GM18498 (cell line): Measurements from ENCODE around the gene NARF.
"Not testable (repeated sequence)": the region's sequence is repeated elsewhere in the genome, so short reads cannot be mapped to it uniquely, and the experiment has no call there.

Experiments
- ATAC-seq: cut with Tn5 transposase; IDR thresholded peaks from one replicate; pipeline ENCODE4 v1.9.1; 2021; ENCODE audit warnings: mild to moderate bottlenecking, moderate library complexity; ENCODE audit not compliant: unreplicated experiment

Gene NARF

GRCh38 chr17:82496529-82497434 is 38.2 kb downstream of the NARF start:
- ATAC-seq: peak; percentile 53

DNA sequence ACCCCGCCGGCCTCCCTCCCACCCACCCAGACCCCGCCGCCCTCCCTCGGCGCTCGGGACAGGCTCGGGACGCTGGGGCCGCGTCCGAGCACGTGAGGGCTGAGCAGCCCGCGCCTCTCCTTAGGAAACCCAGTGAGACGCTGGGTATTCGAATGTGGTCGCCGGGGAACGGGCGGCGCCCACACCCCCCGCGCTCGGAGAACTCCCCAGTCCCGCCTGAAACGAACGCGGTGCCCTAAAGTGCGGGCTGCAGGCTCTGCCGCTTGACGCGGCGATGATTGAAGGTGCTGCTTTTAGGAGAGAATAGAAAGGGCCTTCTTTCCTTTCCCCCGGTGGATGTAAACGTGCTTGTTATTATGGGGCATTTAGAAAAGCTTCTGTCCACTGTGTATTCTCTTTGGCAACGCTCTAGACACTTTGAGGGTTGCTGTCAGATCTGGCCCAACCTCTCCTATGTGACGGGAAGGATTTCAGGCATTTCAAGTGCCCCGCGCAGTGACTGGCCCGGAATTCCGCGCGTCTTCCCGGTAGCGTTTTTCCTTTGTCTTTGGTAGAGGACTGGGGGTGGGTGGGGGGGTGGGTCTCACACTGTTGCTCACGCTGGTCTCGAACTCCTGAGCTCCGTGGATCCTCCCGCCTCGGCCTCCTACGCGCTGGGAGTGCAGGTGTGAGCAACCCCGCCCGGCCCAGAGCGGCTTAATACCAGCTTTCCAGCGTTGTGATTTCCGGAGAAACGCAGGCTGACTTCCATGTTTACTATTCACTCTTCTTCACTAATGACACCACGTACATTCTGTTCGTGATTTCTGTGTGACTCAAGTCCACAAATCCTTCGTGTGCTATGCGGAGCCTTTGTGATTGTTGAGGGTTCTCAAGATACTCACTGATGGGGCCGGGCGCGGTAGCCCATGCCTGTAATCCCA is 39.2 kb downstream of the NARF start:
- ATAC-seq: peak; percentile 10

DNA sequence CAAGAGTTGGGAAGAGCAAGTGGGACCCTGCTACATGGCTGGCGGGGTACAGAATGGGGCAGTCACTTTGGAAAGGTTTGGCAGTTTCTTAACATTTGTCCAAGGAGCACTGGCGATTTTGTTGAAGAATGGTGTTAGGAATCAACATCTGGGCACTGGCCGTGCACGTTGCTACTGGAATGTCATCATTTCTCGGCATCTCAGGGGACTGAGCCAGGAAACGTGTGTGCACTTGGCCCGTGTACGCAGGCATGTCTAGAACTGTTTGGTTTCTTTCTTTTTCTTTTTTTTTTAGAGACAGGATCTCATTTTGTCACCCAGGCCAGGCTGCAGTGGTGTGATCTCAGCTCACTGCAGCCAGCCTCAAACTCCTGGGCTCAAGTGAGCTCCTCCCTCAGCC is 43.7 kb downstream of the NARF start:
- ATAC-seq: no peak

- ATAC-seq: no peak
These were observed 44.7 kb downstream of the NARF start for GRCh38 chr17:82503094-82503727.

DNA sequence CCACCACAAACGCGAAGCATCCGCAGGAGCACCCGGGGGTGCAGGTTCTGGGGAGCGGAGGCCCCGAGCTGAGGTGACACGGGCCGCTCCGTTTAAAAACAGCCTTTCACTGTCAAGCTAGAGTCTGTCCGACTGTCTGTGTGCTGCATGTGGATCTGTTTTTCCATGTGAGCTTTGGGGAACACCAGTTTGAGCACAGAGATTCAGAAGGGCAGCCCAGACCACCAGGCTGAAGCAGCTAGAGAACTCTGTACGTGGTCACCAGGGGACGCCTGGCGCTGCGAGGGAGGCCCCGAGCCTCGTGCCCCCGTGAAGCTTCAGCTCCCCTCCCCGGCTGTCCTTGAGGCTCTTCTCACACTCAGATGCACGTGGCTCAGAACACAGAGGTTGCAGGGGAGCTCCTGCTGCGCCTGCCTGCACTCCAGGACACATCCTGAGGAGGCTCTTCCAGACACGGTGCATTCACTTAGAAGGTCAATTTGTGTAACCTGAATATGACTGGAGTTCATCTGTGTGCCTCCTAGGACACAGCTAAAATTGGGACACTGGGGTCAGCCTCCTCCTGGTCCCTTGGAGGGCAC is 45.3 kb downstream of the NARF start:
- no peak for ATAC-seq

DNA sequence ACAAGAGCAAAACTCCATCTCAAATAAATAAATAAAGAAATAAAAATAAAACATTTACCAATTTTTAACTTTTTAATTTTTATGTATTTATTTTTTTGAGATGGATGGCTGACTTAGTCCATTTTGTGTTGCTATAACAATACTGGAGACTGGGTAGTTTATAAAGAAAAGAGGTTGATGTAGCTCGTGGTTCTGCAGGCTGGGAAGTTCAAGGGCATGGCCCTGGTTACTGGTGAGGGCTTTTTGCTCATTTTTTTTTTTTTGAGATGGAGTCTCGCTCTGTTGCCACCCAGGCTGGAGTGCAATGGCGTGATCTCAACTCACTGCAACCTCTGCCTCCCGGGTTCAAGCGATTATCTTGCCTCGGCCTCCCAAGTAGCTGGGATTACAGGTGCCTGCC is 46.8 kb downstream of the NARF start:
- ATAC-seq: no peak

DNA sequence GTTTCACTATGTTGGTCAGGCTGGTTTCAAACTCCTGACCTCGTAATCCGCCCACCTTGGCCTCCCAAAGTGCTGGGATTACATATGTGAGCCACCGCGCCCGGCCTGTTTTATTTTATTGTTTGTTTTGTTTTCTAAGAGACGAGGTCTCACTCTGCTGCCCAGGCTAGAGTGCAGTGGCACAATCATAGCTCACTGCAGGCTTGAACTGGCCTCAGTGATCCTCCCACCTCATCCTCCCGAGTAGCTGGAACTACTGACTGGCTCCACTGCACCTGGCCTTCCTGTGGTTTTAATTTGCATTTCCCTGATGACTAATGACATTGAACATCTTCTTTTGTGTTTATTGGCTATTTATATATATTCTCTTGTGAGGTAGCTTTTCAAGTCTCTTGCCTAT is 47.9 kb downstream of the NARF start:
- ATAC-seq: peak; percentile 94

DNA sequence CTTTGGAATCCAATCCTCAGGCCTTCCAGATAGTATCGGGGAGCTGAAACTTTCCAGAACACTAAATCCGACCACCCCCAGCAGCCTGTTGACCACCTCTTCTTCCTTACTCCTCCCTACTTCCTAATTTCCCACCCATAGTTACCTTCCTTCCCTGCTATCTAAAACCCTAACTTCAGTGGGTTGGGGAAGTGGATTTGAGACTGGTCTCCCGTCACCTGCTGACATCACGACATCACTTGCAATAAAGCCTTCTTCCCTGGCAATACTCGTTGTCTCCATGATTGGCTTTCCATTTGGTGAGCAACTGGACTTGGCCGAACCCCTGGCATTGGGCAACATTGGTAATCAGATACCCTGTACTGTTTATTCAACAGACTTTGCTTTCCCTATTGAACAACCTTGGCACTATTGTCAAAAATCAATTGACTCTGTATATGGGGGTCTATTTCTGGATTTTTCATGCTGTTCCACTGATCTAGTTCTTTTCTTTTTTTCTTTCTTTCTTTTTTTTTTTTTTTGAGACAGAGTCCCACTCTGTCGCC is 49.2 kb downstream of the NARF start:
- no peak for ATAC-seq

DNA sequence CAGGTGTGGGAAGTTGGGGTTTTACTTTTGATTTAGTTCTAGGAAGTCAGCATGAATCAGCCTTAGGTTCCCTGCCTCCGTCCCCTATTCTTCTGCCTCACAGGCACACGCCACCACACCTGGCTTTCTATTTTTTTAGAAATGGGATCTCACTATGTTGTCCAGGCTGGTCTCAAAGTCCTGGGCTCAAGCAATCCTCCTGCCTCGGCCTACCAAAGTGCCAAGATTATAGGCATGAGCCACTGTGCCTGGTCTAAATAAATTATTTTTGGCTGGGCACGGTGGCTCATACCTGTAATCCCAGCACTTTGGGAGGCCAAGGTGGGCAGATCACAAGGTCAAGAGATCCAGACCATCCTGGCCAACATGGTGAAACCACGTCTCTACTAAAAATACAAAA is 53.1 kb downstream of the NARF start:
- not testable (repeated sequence) for ATAC-seq

DNA sequence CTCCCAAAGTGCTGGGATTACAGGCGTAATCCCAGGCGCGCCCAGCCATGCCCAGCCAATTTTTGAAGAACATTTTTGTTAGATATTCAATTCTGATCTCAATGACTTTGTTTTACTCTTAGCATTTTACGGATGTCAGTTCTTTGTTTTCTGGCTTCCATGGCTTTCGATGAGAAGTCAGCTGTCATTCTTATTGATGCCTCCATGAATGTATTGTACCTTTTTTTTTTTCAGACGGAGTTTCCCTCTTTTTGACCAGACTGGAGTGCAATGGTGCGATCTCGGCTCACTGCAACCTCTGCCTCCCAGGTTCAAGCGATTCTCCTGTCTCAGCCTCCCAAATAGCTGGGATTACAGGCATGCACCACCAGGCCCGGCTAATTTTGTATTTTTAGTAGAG is 55.3 kb downstream of the NARF start:
- not testable (repeated sequence) for ATAC-seq

GRCh38 chr17:82517230-82517865 is 58.8 kb downstream of the NARF start:
- ATAC-seq: no peak

GRCh38 chr17:82518826-82519810 is 60.6 kb downstream of the NARF start, which contains the start of gene FOXK2:
TSS of gene FOXK2 (plus strand) at chr17:82519732. CDS start at chr17:82519889, 157 bp downstream.
- ATAC-seq: peak; percentile 95

GRCh38 chr17:82519971-82520903 is 61.7 kb downstream of the NARF start:
- ATAC-seq: peak; percentile 8

DNA sequence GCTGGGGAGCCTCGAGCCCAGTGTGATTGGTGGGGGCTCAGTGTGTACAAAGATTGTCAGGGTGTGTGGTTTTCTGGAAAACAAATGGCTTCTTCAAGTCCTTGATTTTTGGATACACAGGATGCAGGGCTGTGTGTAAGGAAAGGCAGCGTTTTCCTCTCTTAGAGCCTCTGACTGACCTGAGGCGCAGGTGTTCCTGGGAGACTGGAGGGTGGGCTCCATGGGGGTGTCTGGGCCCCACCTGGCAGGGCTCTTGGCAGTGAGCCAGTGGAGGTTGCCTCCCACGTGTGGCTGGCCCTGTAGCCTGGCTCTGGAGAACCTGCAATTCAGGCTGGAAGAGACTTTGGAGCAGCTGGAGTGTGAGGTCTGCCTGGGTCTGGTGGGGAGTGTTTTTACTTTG is 66.0 kb downstream of the NARF start:
- no peak for ATAC-seq

GRCh38 chr17:82525712-82526111 is 67.2 kb downstream of the NARF start:
- ATAC-seq: no peak

- ATAC-seq: no peak
These were observed 69.4 kb downstream of the NARF start for GRCh38 chr17:82527898-82528297.

- ATAC-seq: no peak
These were observed 70.1 kb downstream of the NARF start for GRCh38 chr17:82528484-82529265.
